ENCODE results near the gene KRT74. TPM values are rescaled to one million over a fixed set of nuclear protein-coding genes. Genes with fewer than 3 reads are reported as not detected.

The KRT74 gene
- total and polyA plus RNA-seq, 10 of the 15 experiments (the other 5 are each of a cell fraction or from before 2014, with no cell fraction given): not detected

GRCh38 chr12:52608161-52608560, 34.5 kb upstream of the KRT74 start:
- no peak overlapping the region for H3K9ac ChIP-seq (ENCODE audit: control insufficient read depth, insufficient read depth, low read length)
- SMC1A ChIA-PET (ENCODE audit: uncharacterized antibody, unreplicated experiment): no interaction called here
- no peaks in the 10 kb centered on the region for H4K20me1 ChIP-seq (ENCODE audit: control insufficient read depth, insufficient read depth)
- H3K4me1 ChIP-seq (ENCODE audit: control insufficient read depth, insufficient read depth, low read length): no peaks in the 10 kb centered on the region
- RAD21 ChIA-PET (ENCODE audit: unreplicated experiment): no interaction called here
- POLR2A ChIA-PET: no interaction called here
- no peak overlapping the region for H3K4me3 ChIP-seq
- no peak for DNase-seq (ENCODE audit: low read depth, low spot score)
- ATAC-seq: no peak
- intact Hi-C loops (cut with micrococcal nuclease; ENCODE audit: unreplicated experiment): no loop called here
- H3K36me3 ChIP-seq (ENCODE audit: control insufficient read depth in 2 of 2, insufficient read depth in 2 of 2, low read length in 1 of 2): no peaks in the 10 kb centered on the region
- no peaks in the 10 kb centered on the region for H3K79me2 ChIP-seq (ENCODE audit: control insufficient read depth, insufficient read depth, low read length)
- TF ChIP-seq HDAC6 (IDR thresholded peaks at IDR 0.05; ENCODE audit: unreplicated experiment) (no peak), DPF2 (IDR thresholded peaks at IDR 0.05) (no peak), STAT1 (conservative IDR thresholded peaks at IDR 0.05) (no peak), KLF5 (IDR thresholded peaks at IDR 0.05; ENCODE audit: partially characterized antibody) (no peak), MEF2B (IDR thresholded peaks at IDR 0.05; ENCODE audit: partially characterized antibody, poor library complexity, severe bottlenecking) (no peak), MTA2 (IDR thresholded peaks at IDR 0.05; ENCODE audit: low read depth) (no peak), POU2F2 (IDR thresholded peaks at IDR 0.05; ENCODE audit: borderline replicate concordance, low read depth, low read length) (no peak), MYB (IDR thresholded peaks at IDR 0.05; ENCODE audit: borderline replicate concordance, low read depth, low read length) (no peak), POLR2AphosphoS5 (IDR thresholded peaks at IDR 0.05; ENCODE audit: low read length) (no peak), ZNF592 (IDR thresholded peaks at IDR 0.05) (no peak)
- peaks cover 0 to 3% of the 10 kb centered on the region in 2 experiments; a peak in 2 of 4 replicates for H3K27me3 ChIP-seq (replicated peaks in 1 of 2; ENCODE audit: control insufficient read depth in 2 of 2, insufficient read depth in 2 of 2, low read length in 1 of 2)
- FAIRE-seq: no peak
- no peak overlapping the region for H3K4me2 ChIP-seq (ENCODE audit: control insufficient read depth, insufficient read depth)
- no peak overlapping the region for H2AFZ ChIP-seq (ENCODE audit: control insufficient read depth, low read depth, low read length)
- in situ Hi-C loops (cut with MboI): no loop called here
- no peak overlapping the region for H3K27ac ChIP-seq (ENCODE audit: control insufficient read depth, insufficient read depth)
- 4% methylated on average over 6 of the region's 6 CpGs for WGBS (ENCODE audit: insufficient coverage, insufficient replicate concordance, low lambda C conversion rate, missing lambda C conversion rate)
- BruUV-seq (replicated peaks): no TSS peak
- CTCF ChIA-PET: no interaction called here
- no peaks in the 10 kb centered on the region for H3K9me3 ChIP-seq (replicated peaks; ENCODE audit: control insufficient read depth, insufficient read depth, low read length)
